H1 (cell line): ENCODE measurements around the gene PIGK. TPM values are rescaled to one million over a fixed set of nuclear protein-coding genes. Genes with fewer than 3 reads are reported as not detected.

ENCODE experiments used
- polyA plus RNA-seq, 7 experiments: library from polyadenylated mRNA; depleted of rRNA in 3 of 7; stranded (reverse) in 5 of 7; unstranded in 2 of 7; fragments of >200 nt in 5 of 7; fragments of 200-250 nt in 2 of 7; gene quantifications; 1 replicate in 5 of 7; 2 replicates in 1 of 7; 4 replicates in 1 of 7; pipeline versions ENCODE4 v1.2.1 to v1.2.3, GENCODE V29; 2011 to 2013; ENCODE audit warnings: missing spikeins in 2 of 7, mixed read lengths in 2 of 7
- total RNA-seq: library from RNA; stranded (reverse); fragmentation: NEBNext Ultra II Directional; extraction: Animal tissue kit (Norgen Biotek cat#: 25700); gene quantifications from 2 replicates; pipeline ENCODE4 v1.2.1, GENCODE V29; 2021
- TF ChIP-seq, protein P1 (sequence below): fragments of 300-600 bp; sonication (generic); IDR thresholded peaks from 2 replicates; pipeline ENCODE4 v1.7.1; 2012; ENCODE audit warnings: low read length, moderate library complexity, mild to moderate bottlenecking, inconsistent platforms; ENCODE audit not compliant: insufficient replicate concordance

The PIGK gene
- total and polyA plus RNA-seq, 2 of the 8 experiments (the other 6 are each of a cell fraction or from before 2014, with no cell fraction given): 5.6 to 23.2 TPM

DNA sequence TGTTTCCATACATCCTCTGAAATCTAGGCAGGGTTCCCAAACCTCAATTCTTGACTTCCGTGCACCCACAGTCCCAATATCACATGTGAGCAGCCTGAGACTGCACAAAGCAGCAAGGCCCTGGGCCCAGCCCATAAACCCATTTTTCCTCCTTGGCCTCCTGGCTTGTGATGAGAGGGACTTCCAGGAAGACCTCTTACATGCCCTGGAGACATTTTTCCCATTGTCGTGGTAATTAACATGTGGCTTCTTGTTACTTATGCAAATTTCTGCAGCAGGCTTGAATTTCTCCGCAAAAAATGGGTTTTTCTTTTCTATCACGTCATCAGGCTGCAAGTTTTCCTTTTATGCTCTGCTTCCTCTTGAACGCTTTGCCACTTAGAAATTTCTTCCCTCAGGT is 3.3 kb upstream of the PIGK start (continued):
- TF ChIP-seq, protein P1, sequence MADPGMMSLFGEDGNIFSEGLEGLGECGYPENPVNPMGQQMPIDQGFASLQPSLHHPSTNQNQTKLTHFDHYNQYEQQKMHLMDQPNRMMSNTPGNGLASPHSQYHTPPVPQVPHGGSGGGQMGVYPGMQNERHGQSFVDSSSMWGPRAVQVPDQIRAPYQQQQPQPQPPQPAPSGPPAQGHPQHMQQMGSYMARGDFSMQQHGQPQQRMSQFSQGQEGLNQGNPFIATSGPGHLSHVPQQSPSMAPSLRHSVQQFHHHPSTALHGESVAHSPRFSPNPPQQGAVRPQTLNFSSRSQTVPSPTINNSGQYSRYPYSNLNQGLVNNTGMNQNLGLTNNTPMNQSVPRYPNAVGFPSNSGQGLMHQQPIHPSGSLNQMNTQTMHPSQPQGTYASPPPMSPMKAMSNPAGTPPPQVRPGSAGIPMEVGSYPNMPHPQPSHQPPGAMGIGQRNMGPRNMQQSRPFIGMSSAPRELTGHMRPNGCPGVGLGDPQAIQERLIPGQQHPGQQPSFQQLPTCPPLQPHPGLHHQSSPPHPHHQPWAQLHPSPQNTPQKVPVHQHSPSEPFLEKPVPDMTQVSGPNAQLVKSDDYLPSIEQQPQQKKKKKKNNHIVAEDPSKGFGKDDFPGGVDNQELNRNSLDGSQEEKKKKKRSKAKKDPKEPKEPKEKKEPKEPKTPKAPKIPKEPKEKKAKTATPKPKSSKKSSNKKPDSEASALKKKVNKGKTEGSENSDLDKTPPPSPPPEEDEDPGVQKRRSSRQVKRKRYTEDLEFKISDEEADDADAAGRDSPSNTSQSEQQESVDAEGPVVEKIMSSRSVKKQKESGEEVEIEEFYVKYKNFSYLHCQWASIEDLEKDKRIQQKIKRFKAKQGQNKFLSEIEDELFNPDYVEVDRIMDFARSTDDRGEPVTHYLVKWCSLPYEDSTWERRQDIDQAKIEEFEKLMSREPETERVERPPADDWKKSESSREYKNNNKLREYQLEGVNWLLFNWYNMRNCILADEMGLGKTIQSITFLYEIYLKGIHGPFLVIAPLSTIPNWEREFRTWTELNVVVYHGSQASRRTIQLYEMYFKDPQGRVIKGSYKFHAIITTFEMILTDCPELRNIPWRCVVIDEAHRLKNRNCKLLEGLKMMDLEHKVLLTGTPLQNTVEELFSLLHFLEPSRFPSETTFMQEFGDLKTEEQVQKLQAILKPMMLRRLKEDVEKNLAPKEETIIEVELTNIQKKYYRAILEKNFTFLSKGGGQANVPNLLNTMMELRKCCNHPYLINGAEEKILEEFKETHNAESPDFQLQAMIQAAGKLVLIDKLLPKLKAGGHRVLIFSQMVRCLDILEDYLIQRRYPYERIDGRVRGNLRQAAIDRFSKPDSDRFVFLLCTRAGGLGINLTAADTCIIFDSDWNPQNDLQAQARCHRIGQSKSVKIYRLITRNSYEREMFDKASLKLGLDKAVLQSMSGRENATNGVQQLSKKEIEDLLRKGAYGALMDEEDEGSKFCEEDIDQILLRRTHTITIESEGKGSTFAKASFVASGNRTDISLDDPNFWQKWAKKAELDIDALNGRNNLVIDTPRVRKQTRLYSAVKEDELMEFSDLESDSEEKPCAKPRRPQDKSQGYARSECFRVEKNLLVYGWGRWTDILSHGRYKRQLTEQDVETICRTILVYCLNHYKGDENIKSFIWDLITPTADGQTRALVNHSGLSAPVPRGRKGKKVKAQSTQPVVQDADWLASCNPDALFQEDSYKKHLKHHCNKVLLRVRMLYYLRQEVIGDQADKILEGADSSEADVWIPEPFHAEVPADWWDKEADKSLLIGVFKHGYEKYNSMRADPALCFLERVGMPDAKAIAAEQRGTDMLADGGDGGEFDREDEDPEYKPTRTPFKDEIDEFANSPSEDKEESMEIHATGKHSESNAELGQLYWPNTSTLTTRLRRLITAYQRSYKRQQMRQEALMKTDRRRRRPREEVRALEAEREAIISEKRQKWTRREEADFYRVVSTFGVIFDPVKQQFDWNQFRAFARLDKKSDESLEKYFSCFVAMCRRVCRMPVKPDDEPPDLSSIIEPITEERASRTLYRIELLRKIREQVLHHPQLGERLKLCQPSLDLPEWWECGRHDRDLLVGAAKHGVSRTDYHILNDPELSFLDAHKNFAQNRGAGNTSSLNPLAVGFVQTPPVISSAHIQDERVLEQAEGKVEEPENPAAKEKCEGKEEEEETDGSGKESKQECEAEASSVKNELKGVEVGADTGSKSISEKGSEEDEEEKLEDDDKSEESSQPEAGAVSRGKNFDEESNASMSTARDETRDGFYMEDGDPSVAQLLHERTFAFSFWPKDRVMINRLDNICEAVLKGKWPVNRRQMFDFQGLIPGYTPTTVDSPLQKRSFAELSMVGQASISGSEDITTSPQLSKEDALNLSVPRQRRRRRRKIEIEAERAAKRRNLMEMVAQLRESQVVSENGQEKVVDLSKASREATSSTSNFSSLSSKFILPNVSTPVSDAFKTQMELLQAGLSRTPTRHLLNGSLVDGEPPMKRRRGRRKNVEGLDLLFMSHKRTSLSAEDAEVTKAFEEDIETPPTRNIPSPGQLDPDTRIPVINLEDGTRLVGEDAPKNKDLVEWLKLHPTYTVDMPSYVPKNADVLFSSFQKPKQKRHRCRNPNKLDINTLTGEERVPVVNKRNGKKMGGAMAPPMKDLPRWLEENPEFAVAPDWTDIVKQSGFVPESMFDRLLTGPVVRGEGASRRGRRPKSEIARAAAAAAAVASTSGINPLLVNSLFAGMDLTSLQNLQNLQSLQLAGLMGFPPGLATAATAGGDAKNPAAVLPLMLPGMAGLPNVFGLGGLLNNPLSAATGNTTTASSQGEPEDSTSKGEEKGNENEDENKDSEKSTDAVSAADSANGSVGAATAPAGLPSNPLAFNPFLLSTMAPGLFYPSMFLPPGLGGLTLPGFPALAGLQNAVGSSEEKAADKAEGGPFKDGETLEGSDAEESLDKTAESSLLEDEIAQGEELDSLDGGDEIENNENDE: no peak
- TF ChIP-seq, all 59 proteins: peak for 1
